HepG2 (cell line): ENCODE measurements around the gene PCDHGC5. TPM values are rescaled to one million over a fixed set of nuclear protein-coding genes. Genes with fewer than 3 reads are reported as not detected.

Source experiments
- CENPX ChIP-seq: sonication (generic); formaldehyde crosslinking; IDR thresholded peaks from 2 replicates; pipeline ENCODE4 v1.9.0; 2021; ENCODE audit warnings: mild to moderate bottlenecking, missing genetic modification reagents, moderate library complexity
- ESRRA ChIP-seq: sonication (generic); formaldehyde crosslinking; IDR thresholded peaks from 2 replicates; pipeline ENCODE4 v1.5.1; 2020; ENCODE audit warnings: mild to moderate bottlenecking, low read depth, missing genetic modification reagents
- HMG20A ChIP-seq: IDR thresholded peaks from 2 replicates; pipeline ENCODE4 v1.6.1; 2016; ENCODE audit warnings: borderline replicate concordance
- MYC ChIP-seq: sonication (generic); formaldehyde crosslinking; IDR thresholded peaks from 2 replicates; pipeline ENCODE4 v1.9.0; 2021; ENCODE audit warnings: missing genetic modification reagents, borderline replicate concordance
- NR2F1 ChIP-seq, 2 experiments: fragments of 450-650 bp in 1 of 2; formaldehyde crosslinking in 1 of 2; IDR thresholded peaks; 2 replicates each; pipeline versions ENCODE4 v1.5.0 to v1.6.1; 2016 to 2020; ENCODE audit warnings: mild to moderate bottlenecking in 1 of 2, missing compliant biosample characterization in 1 of 2, missing genetic modification reagents in 1 of 2, moderate library complexity in 1 of 2
- PHB2 ChIP-seq: fragments of 450-650 bp; IDR thresholded peaks from 2 replicates; pipeline ENCODE4 v1.6.1; 2018; ENCODE audit not compliant: partially characterized antibody
- STAT6 ChIP-seq: sonication (generic); formaldehyde crosslinking; IDR thresholded peaks from 2 replicates; pipeline ENCODE4 v1.4.0; 2020; ENCODE audit warnings: missing genetic modification reagents, mild to moderate bottlenecking, borderline replicate concordance
- ZFP36L2 ChIP-seq: sonication (generic); formaldehyde crosslinking; IDR thresholded peaks from 2 replicates; pipeline ENCODE4 v1.4.0; 2020; ENCODE audit warnings: missing genetic modification reagents
- ZFP62 ChIP-seq: sonication (generic); formaldehyde crosslinking; IDR thresholded peaks from 2 replicates; pipeline ENCODE4 v1.4.0; 2020; ENCODE audit warnings: missing genetic modification reagents
- ZNF138 ChIP-seq: sonication (generic); formaldehyde crosslinking; IDR thresholded peaks from 2 replicates; pipeline ENCODE4 v1.5.0; 2020; ENCODE audit warnings: mild to moderate bottlenecking, low read depth, missing genetic modification reagents
- ZNF513 ChIP-seq: sonication (generic); formaldehyde crosslinking; conservative IDR thresholded peaks from 2 replicates; pipeline ENCODE4 v1.5.0; 2020; ENCODE audit warnings: missing genetic modification reagents
- ZNF670 ChIP-seq: sonication (generic); formaldehyde crosslinking; IDR thresholded peaks from 2 replicates; pipeline ENCODE4 v1.8.0; 2022; ENCODE audit warnings: mild to moderate bottlenecking, missing genetic modification reagents, borderline replicate concordance
- polyA plus RNA-seq, 8 experiments: library from polyadenylated mRNA; depleted of rRNA in 3 of 8; stranded (reverse) in 7 of 8; unstranded in 1 of 8; fragments of >200 nt; fragmentation: Illumina TruSeq in 4 of 8; extraction: Trizol in 4 of 8; gene quantifications; 2 replicates each; pipeline versions ENCODE4 v1.2.1 to v1.2.3, GENCODE V29; 2011 to 2016; ENCODE audit warnings: low read depth in 4 of 8, missing spikeins in 1 of 8, mixed read lengths in 1 of 8; ENCODE audit not compliant: insufficient read depth in 1 of 8
- total RNA-seq, 5 experiments: library from RNA; depleted of rRNA; stranded (reverse); fragments of >200 nt; fragmentation: Illumina TruSeq; extraction: Trizol; gene quantifications; 2 replicates each; pipeline ENCODE4 v1.2.3, GENCODE V29; 2016; ENCODE audit warnings: low read depth in 1 of 5
- TF ChIP-seq, protein P1 (sequence below): sonication (generic); formaldehyde crosslinking; IDR thresholded peaks from 2 replicates; pipeline ENCODE4 v1.5.1; 2020; ENCODE audit warnings: mild to moderate bottlenecking, missing genetic modification reagents, borderline replicate concordance
- TF ChIP-seq, protein P2 (sequence below): sonication (generic); formaldehyde crosslinking; IDR thresholded peaks from 2 replicates; pipeline ENCODE4 v1.4.0; 2020; ENCODE audit warnings: mild to moderate bottlenecking, low read depth, missing genetic modification reagents
- TF ChIP-seq, protein P3 (sequence below): sonication (generic); formaldehyde crosslinking; IDR thresholded peaks from 2 replicates; pipeline ENCODE4 v1.5.1; 2020; ENCODE audit warnings: mild to moderate bottlenecking, missing genetic modification reagents, borderline replicate concordance

PCDHGC5 gene
- total and polyA plus RNA-seq, 2 of the 13 experiments (the other 11 are each of a cell fraction or from before 2014, with no cell fraction given) = 0.03 TPM; not detected in 1

GRCh38 chr5:141524604-141525597, 36.0 kb downstream of the PCDHGC5 start (continued):
- TF ChIP-seq ZNF138 (CRISPR knock-in tag) (no peak), NR2F1 (CRISPR knock-in tag; IDR thresholded peaks at IDR 0.05) (peak; percentile 41 to 46; a peak in 2 of 4 replicates), ZFP62 (CRISPR knock-in tag) (no peak), PHB2 (no peak), ESRRA (CRISPR knock-in tag) (peak; percentile 22; the same call in 1 of the 2 replicates), MYC (CRISPR knock-in tag) (peak; percentile 69; the same call in 1 of the 2 replicates), ZFP36L2 (no peak), CENPX (no peak), HMG20A (CRISPR knock-in tag) (no peak; the same call in 1 of the 2 replicates), STAT6 (CRISPR knock-in tag) (no peak), ZNF670 (no peak), ZNF513 (CRISPR knock-in tag) (no peak)
- TF ChIP-seq, protein P1, sequence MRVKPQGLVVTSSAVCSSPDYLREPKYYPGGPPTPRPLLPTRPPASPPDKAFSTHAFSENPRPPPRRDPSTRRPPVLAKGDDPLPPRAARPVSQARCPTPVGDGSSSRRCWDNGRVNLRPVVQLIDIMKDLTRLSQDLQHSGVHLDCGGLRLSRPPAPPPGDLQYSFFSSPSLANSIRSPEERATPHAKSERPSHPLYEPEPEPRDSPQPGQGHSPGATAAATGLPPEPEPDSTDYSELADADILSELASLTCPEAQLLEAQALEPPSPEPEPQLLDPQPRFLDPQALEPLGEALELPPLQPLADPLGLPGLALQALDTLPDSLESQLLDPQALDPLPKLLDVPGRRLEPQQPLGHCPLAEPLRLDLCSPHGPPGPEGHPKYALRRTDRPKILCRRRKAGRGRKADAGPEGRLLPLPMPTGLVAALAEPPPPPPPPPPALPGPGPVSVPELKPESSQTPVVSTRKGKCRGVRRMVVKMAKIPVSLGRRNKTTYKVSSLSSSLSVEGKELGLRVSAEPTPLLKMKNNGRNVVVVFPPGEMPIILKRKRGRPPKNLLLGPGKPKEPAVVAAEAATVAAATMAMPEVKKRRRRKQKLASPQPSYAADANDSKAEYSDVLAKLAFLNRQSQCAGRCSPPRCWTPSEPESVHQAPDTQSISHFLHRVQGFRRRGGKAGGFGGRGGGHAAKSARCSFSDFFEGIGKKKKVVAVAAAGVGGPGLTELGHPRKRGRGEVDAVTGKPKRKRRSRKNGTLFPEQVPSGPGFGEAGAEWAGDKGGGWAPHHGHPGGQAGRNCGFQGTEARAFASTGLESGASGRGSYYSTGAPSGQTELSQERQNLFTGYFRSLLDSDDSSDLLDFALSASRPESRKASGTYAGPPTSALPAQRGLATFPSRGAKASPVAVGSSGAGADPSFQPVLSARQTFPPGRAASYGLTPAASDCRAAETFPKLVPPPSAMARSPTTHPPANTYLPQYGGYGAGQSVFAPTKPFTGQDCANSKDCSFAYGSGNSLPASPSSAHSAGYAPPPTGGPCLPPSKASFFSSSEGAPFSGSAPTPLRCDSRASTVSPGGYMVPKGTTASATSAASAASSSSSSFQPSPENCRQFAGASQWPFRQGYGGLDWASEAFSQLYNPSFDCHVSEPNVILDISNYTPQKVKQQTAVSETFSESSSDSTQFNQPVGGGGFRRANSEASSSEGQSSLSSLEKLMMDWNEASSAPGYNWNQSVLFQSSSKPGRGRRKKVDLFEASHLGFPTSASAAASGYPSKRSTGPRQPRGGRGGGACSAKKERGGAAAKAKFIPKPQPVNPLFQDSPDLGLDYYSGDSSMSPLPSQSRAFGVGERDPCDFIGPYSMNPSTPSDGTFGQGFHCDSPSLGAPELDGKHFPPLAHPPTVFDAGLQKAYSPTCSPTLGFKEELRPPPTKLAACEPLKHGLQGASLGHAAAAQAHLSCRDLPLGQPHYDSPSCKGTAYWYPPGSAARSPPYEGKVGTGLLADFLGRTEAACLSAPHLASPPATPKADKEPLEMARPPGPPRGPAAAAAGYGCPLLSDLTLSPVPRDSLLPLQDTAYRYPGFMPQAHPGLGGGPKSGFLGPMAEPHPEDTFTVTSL (CRISPR knock-in tag) = no peak
- TF ChIP-seq, protein P2, sequence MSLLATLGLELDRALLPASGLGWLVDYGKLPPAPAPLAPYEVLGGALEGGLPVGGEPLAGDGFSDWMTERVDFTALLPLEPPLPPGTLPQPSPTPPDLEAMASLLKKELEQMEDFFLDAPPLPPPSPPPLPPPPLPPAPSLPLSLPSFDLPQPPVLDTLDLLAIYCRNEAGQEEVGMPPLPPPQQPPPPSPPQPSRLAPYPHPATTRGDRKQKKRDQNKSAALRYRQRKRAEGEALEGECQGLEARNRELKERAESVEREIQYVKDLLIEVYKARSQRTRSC = no peak
- TF ChIP-seq, protein P3, sequence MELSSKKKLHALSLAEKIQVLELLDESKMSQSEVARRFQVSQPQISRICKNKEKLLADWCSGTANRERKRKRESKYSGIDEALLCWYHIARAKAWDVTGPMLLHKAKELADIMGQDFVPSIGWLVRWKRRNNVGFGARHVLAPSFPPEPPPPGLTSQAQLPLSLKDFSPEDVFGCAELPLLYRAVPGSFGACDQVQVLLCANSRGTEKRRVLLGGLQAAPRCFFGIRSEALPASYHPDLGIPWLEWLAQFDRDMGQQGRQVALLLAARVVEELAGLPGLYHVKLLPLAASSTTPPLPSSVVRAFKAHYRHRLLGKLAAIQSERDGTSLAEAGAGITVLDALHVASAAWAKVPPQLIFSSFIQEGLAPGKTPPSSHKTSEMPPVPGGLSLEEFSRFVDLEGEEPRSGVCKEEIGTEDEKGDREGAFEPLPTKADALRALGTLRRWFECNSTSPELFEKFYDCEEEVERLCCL = no peak
